K562 (cell line): ENCODE results near the gene EHMT2. TPM values are rescaled to one million over a fixed set of nuclear protein-coding genes. Genes with fewer than 3 reads are reported as not detected.
A peak's percentile ranks its signal among the peaks of the same experiment; 100 is the strongest.

Source experiments
- ARID4B ChIP-seq: sonication (generic); formaldehyde crosslinking; IDR thresholded peaks from 2 replicates; pipeline ENCODE4 v1.8.0; 2022; ENCODE audit warnings: mild to moderate bottlenecking, missing genetic modification reagents
- BCLAF1 ChIP-seq, 2 experiments: fragments of 450-650 bp in 1 of 2; IDR thresholded peaks; 2 replicates each; pipeline ENCODE4 v1.6.1; 2011 to 2017; ENCODE audit warnings: low read depth in 2 of 2, antibody characterized with exemption in 1 of 2, borderline replicate concordance in 1 of 2, low read length in 1 of 2, mild to moderate bottlenecking in 1 of 2, mixed read lengths in 1 of 2; ENCODE audit not compliant: control insufficient read depth in 1 of 2
- DLX4 ChIP-seq: fragments of 250-450 bp; sonication (Bioruptor Pico); IDR thresholded peaks from 2 replicates; pipeline ENCODE4 v1.6.1; 2021; ENCODE audit warnings: mild to moderate bottlenecking
- ELK1 ChIP-seq: sonication (generic); formaldehyde crosslinking; IDR thresholded peaks from 2 replicates; pipeline ENCODE4 v1.8.1; 2022; ENCODE audit warnings: missing genetic modification reagents
- KAT7 ChIP-seq: sonication (generic); formaldehyde crosslinking; IDR thresholded peaks from 2 replicates; pipeline ENCODE4 v1.8.0; 2022; ENCODE audit warnings: missing genetic modification reagents, mild to moderate bottlenecking, borderline replicate concordance
- KDM1A ChIP-seq, 2 experiments: fragments of 450-650 bp; IDR thresholded peaks; 2 replicates each; pipeline ENCODE4 v1.6.1; 2016; ENCODE audit warnings: mild to moderate bottlenecking in 2 of 2
- MTA3 ChIP-seq: fragments of 450-650 bp; formaldehyde crosslinking; IDR thresholded peaks from 2 replicates; pipeline ENCODE4 v1.6.1; 2017; ENCODE audit warnings: mild to moderate bottlenecking, borderline replicate concordance
- ZBTB9 ChIP-seq: fragments of 450-650 bp; formaldehyde crosslinking; IDR thresholded peaks from 2 replicates; pipeline ENCODE4 v1.4.0; 2020; ENCODE audit warnings: mild to moderate bottlenecking, moderate library complexity
- ZFP1 ChIP-seq: fragments of 450-650 bp; formaldehyde crosslinking; IDR thresholded peaks from 2 replicates; pipeline ENCODE4 v1.4.0; 2020; ENCODE audit warnings: mild to moderate bottlenecking, mixed read lengths
- ZKSCAN3 ChIP-seq: fragments of 250-450 bp; sonication (Bioruptor Pico); IDR thresholded peaks from 2 replicates; pipeline ENCODE4 v1.4.0; 2020
- ZNF551 ChIP-seq: fragments of 250-450 bp; sonication (Bioruptor Pico); IDR thresholded peaks from 2 replicates; pipeline ENCODE4 v1.5.0; 2021; ENCODE audit warnings: mild to moderate bottlenecking, moderate library complexity
- polyA plus RNA-seq, 8 experiments: library from polyadenylated mRNA; depleted of rRNA in 4 of 8; stranded (reverse) in 5 of 8; unstranded in 3 of 8; fragments of >200 nt; fragmentation: Nextera tagmentation in 2 of 8; fragmentation: Illumina TruSeq in 1 of 8; extraction: Ambion mirVana in 2 of 8; extraction: Trizol in 1 of 8; gene quantifications; 2 replicates each; pipeline versions ENCODE4 v1.2.1 to v1.2.3, GENCODE V29; 2011 to 2014; ENCODE audit warnings: inconsistent platforms in 1 of 8, missing spikeins in 1 of 8
- total RNA-seq, 7 experiments: library from RNA; depleted of rRNA in 6 of 7; stranded (reverse); fragments of >200 nt in 6 of 7; fragmentation: Illumina TruSeq in 2 of 7; extraction: Trizol in 2 of 7; gene quantifications; 2 replicates each; pipeline versions ENCODE4 v1.2.1 to v1.2.3, GENCODE V29; 2011 to 2021; ENCODE audit warnings: low replicate concordance in 1 of 7
- TF ChIP-seq, protein P1 (sequence below): fragments of 450-650 bp; formaldehyde crosslinking; IDR thresholded peaks from 2 replicates; pipeline ENCODE4 v1.4.0; 2022; ENCODE audit warnings: missing genetic modification characterization

The EHMT2 gene
- total and polyA plus RNA-seq, 9 of the 15 experiments (the other 6 are each of a cell fraction or from before 2014, with no cell fraction given), result 2.1 to 63.8 (median 38.5) TPM

- TF ChIP-seq BCLAF1 (IDR thresholded peaks at IDR 0.05; ENCODE audit: borderline replicate concordance in 1 of 2, control insufficient read depth in 1 of 2, low read depth in 2 of 2, low read length in 1 of 2) (0 out of 4 replicates have a peak, but pooled peaks of 1 of the 2 experiments have one; percentile 26), ZKSCAN3 (CRISPR knock-in tag) (no peak), MTA3 (0 out of 2 replicates have a peak, but pooled peaks have one; percentile 12), ARID4B (CRISPR knock-in tag) (no peak), ELK1 (CRISPR knock-in tag) (no peak), KDM1A (IDR thresholded peaks at IDR 0.05) (no peak), KAT7 (CRISPR knock-in tag) (peak; percentile 44; the same call in 1 of the 2 replicates), ZFP1 (CRISPR knock-in tag) (no peak), DLX4 (CRISPR knock-in tag) (no peak), ZNF551 (no peak), ZBTB9 (CRISPR knock-in tag) (no peak)
- TF ChIP-seq, protein P1, sequence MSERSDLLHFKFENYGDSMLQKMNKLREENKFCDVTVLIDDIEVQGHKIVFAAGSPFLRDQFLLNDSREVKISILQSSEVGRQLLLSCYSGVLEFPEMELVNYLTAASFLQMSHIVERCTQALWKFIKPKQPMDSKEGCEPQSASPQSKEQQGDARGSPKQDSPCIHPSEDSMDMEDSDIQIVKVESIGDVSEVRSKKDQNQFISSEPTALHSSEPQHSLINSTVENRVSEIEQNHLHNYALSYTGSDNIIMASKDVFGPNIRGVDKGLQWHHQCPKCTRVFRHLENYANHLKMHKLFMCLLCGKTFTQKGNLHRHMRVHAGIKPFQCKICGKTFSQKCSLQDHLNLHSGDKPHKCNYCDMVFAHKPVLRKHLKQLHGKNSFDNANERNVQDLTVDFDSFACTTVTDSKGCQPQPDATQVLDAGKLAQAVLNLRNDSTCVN (CRISPR knock-in tag), result no peak
Observed at GRCh38 chr6:31898383-31899011, 999 bp upstream of the EHMT2 start (continued).
